ENCODE measurements around the gene DUSP7.

The DUSP7 gene, protein sequence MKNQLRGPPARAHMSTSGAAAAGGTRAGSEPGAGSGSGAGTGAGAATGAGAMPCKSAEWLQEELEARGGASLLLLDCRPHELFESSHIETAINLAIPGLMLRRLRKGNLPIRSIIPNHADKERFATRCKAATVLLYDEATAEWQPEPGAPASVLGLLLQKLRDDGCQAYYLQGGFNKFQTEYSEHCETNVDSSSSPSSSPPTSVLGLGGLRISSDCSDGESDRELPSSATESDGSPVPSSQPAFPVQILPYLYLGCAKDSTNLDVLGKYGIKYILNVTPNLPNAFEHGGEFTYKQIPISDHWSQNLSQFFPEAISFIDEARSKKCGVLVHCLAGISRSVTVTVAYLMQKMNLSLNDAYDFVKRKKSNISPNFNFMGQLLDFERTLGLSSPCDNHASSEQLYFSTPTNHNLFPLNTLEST

DNA sequence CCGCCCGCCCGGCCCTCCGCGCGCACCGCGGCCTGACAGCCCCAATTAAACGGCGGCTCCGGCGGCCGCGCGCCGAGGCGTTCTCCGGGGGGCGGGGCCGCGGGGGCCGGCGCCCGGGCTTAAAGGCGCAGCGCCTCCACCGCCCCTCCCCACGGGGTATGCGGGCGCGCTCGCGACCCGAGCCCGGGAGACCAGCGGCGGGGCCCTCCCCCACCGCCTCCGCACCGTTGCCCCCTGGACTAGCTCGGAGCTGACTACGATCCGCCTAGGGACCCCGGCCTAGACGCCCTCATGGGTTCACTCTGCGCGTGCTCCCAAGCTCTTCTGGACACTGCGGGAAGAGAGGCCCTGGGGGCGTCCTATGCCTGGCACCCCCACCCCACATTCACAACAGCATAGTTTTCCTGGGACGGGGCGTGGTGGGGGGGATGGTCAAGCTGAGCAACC, at the start of gene DUSP7:
Gene DUSP7 (minus strand): TSS at position 51 of the 447 bp plus-strand sequence. CDS start 205 bp downstream, outside the sequence.
- peak; percentile 64 for DNase-seq (ENCODE audit: low read depth)

DNA sequence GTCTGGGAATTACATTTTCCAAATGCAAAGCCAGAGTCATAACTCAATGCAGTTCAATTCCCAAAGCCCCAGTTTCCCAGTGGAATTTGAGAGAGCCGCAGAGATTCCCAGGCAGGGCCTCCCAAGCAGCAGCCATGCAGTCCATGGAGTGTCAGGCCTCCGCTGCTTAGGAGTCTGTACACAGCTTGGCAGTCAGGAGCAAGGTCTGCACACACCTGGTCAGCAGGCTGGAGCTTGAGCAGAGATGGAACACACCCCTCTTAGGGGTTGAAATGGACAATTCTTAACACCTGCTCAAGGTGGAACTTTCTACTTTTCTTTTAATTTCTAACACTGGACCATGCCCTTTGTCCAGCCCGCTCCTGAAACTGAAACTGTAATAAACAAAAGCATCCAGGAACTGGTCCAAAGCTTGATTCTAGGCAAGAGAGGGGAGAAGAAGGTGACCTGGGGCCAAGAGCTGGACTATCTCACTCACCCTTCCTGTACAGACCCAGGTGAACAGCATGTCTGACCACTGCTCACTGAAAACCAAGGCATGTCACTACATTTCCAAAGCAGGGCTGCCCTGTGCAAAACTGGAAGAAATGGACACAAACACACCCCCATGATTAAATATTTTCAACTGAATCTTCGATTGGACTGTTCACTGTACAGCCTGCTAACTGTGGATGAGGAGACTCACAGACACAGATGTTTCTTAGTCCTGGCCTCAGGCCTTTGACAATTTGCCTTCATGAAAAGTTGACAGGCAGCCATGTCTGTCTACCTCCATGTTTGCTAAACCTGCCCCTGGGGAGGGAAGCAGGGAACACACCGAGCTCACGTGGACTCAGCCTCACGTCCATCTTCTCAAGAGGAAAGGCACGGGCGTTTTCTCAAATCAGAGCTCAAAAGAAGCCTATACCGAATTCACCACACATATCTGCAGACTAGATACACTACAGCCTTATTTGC, 48.6 kb upstream of the DUSP7 start:
- no peak for DNase-seq (ENCODE audit: low read depth)

DNA sequence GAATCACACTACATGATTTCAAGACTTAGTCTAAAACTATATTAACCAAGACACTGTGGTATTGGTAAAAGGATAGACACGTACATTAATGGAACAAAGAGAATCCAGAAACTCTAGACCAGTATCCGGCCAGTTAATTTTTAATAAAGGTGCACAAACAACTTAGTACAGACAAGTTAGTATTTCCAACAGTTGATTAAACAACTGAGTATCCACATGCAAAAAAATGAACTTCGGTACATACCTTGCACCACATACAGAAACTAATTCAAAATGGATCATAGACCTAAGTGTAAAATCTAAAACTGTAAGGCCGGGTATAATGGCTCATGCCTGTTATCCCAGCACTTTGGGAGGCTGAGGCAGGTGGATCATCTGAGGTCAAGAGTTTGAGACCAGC, 46.6 kb upstream of the DUSP7 start:
- DNase-seq (ENCODE audit: low read depth) = no peak

DNA sequence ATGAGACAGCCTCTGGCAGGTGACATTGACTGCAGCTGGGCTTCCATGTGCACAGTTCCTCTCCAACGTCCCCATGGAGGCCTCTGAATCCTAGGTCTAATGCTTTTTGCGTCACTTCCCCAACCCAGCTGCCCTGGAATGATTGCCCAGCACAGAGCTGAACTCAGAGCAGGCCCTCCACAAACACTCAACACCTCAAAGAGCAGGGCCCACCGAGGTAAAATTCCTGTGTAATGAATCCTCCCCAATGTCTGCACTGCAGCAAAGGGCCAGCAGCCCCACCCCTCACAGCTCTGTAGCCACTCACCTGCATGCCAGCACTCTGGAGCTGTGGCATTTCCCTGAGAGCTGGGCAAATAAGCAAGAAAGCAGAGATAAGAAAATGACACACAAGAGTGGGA, 42.6 kb upstream of the DUSP7 start:
- no peak for DNase-seq (ENCODE audit: low read depth)

DNA sequence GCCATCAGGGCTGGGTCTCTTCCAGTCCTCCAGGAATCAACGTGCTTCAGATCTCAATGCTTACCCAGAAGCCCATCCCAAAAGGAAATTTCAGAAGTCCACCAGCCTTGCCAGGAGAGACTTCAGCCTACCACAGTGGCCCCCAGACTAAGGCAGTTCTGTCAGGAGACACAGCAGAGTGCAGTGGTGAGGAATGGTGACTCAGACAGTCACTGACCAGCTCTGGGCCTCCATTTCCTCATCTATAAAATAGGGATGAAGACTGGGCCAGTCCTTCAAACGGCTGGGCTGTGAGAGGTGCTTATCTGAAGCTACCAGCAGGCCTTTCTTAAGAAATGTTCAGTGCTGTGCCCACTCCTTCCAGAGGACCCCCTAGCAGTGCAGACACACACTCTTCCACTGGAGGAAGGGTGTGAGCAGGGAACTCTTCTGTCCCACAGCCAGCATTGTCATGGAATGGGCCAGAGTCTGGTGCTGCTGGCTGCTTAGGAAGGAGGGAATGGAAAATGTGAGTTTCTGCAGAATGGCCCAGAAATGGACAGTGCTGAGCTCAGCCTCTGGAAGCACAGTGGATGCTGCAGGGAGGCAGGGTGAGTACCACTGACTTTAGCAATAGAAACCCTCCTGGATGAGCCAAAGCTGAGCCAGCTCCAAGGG, 41.6 kb upstream of the DUSP7 start:
- DNase-seq (ENCODE audit: low read depth) = no peak

DNA sequence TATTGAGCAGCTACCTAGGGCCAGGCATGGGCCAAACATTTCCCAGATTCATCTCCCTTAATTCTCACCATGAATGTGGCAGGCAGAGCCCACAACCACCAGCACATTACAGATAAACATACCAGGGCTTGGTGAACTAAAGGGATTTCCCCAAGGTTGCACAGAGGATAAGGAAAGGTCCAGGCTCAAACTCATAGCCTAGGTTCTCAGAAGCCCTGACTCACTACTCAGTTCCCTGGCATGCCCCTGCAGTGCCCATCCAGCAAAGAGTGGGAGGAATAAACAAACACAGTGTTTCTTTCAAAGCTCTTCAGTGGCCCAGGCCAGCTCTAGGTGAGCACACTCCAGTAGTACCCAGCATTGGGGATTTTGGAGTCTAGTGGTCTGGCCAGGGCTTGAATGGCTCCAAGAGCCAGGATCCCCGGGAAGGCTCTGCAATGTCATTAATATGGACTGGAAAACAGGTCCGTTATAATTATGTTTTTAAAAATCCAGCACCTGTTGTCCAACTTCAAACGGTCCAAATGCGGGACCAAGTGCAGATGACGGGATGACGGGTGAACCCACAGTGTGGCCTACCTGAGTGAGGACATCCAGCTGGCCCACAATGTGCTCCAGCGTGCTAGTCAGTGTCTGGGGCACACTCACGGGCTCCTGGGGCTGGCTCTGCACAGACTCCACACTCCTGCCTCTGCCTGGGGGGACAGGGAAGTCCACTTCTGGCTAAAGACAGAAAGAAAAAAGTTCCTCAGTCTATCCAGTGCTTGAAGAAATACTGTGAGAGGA, 39.8 kb upstream of the DUSP7 start:
- DNase-seq (ENCODE audit: low read depth) = no peak

DNA sequence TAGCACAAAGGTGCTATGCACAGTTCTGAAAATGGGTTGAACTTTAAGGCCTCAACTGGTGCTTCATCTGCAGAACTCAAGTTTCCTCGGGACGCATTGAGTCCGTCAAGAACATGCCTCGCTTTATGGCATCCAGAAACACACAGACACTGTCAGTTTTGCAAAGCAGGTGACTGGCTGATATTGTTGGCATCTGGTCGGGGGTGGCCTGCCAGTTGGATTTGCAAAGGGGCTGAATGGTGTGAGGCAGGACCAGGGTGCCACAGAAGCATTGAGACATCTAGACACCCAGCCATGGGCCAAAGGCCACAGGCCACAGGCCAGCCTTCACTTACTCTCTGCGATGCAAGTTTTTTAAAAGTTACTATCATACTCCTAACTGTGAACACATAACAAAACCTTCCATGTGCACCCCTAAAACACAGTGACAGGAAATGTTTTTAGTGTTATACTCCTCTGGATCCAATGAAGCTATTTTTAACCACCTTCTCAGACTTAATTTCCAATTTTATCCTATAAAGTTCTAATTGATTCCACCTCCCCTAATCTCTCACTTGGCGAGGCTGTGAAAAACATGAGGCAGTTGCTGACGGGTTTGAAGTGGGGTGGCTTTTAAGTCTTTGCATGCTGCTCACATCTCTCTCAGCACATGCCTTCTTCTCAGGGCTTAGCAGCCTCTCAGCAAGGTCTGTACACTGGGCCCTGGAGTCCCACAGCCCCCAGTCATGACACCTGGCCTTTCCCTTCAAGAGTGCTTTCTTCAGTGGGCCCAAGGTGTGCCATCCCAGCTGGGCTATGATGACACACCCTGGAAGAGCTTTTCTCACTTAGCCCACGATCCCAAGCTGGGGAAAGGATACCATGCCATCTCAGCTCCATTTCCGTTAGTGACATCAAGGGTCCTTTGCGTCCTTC, 38.5 kb upstream of the DUSP7 start:
- no peak for DNase-seq (ENCODE audit: low read depth)

DNA sequence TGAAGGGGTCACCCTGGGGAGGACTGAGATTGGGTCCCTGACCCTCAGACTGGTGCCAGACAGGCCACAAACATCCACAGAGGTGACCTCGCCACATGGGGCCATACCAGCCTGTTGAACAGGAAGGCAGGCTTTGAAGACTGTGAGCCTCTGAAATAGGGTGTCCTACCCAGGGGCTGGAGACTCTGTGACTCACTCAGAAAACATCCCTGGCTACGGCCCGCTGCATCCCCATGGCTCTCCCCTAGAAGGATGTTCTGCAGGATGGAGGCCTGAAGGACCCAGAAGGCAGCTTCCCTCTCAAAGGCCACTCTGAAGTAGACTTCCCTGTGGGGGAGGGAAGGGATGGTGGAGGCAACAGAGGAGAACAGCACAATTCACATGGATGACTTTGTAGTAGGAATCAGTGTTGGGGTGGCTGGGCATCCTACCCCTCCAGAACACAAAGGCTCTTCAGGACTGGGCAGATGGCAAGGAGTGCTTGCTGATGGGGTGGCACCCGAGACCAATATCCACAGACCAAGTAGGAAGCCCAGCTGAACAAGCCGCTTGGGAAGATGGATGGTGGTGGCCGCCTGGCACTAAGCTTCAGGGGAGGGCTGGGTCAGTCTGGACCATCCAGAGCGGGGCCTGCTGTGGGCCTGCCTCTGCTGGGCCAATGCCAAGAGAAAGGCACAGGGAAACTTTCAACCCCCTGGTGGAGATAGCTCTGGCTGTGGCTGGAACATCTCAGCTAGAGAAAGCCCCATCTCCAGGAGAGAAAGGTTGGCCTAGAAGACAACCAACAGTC, 37.6 kb upstream of the DUSP7 start:
- no peak for DNase-seq (ENCODE audit: low read depth)

DNA sequence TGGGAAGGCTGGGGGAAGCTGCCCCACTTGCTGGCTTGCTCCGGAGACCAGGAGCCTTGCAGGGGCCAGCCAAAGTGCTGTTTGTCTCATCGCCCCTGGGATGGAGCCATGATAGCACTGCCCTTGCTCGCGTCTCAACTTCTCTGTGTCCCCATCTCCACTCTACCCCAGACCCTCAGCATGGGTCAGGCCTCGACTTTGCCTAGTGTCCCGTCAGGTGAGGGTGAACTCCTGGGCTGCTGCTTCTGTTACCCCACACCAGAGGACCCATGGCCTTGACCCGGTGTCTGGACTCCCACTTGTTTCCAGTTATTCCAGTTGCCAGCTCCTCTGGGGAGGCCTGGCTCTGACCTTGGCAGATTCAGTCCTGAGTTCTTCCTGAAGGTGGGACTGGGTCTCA, 36.5 kb upstream of the DUSP7 start:
- no peak for DNase-seq (ENCODE audit: low read depth)

DNA sequence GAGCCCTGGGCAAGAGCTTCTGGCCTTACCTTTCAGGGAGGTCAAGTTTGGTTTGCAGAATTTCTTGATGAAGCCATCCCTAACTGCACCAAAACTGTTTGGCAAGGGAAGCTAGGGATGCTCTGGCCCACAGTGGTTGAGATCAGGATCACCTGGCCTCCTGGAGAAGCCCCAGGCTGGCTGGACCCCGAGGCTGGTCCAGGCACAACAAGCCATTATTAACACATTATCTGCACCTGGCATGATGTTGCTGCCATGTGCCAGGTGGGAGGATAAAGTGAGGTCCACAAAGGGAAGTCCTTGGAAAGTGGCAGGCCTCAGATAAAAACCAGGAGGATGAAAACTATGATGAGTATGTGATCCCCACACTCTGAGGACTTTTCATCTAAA, 35.9 kb upstream of the DUSP7 start:
- DNase-seq (ENCODE audit: low read depth) = no peak

DNA sequence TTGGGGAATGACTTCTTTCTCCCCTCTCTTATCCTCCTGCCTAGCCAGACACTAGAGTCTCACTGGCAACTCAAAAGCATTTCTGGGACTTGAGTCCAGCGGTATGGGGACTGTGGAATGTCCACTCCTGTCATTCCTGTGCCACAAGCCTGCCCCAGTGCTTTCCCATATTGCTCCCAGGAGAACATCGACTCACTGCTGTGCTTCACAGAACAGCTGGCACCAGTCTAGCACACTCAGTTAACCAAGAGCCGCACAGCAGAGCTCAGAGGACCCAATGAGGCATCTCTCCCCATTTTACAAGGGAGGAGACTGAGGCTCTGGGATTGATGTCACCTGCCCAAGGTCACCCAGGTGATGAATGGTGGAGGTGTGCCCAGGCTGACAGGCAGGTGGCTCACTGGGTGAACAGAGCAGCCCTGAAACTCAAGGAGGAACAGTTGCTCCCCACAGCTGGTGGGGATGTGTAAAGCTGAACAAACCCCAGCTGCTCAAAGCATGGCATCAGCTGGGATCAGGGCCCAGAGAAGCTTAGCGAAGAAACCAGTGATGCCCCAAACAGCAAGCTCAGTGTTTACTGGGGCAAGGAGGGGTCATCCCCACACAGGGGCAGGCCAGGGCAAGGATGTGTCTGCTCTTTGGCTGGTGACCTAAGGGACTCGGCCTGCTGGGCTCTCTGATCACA, 35.4 kb upstream of the DUSP7 start:
- DNase-seq (ENCODE audit: low read depth) = no peak

DNA sequence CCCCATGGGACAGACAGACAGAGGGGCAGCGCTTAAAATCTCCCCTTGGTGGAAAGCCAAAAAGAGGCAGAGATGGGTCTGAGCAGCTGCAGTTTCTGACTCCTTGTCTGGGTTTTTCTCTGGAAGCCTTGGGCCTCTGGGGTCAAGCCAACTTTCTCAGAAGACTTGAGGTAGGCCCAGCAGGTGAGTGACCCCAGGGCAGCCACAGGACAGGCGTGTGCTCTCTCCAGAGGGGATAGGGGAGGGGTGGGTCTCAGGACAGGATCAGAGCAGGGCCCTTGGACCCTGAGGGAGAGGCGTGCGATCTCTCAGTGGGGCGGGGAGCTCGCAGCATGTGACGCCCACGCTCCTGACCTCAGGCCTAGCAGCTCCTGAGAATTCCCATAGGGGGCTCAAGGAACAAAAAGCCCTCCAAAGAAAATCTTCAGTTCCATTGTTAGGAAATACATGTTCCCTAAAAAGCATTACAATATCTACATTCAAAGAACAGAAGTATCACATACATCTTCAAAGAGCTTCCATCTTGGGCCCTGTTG, 34.6 kb upstream of the DUSP7 start:
- no peak for DNase-seq (ENCODE audit: low read depth)

DNA sequence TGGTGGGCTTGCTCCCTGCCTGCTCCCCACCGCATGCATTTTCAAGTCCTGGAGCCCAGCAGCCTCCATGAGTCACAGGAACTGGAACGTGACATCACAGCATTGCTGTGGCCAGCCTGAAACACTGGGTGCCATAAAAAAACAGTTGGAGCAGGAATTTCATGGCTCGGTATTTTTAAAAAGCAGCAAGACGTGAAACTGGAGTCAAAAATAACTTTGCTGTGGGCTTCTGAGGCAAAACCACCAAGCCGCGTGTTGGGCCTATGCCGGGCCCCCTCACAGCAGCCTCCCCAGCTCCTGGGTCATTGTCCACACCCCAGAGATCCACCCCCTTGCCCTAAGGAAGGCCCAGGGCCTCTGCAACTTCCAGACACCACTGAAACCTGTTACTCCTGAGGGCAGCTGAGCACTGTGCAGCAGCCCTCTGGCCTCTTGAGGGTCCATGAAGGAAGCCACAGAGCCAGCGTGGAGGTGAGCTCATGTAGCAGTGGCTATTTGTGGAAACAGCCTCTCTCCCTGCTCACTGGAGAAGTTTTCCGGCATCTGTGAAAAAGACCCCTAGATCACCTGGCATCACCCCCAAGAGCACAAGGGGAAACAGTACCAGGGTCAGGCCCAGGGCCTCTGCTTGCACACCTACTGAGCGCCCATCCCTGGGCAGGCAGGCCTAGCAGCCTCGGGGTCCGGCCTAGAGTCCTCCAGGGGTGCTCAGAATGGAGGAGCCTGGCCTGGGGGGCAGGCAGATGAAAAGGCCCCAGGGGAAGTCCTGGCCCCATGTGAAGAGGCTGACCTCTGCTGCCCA, 34.0 kb upstream of the DUSP7 start:
- no peak for DNase-seq (ENCODE audit: low read depth)

DNA sequence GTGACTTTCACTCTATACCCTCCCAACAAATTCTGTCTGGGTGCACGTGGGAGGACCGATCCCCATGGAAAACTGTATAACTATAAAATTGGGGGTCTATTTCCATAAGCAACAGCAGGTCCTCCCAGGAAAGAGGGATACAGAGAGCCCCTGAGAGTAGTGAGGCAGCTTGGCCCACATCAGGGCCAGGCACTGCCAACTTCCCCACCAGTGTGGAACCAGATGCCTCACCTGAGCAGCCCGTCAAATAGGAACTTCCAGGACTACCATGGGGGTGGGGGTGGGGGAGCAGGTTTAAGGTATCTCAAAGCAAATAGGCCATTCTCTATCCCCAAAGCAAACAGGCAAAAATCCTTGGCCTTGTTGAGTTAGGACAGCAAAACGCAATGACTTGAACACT, 33.3 kb upstream of the DUSP7 start:
- no peak for DNase-seq (ENCODE audit: low read depth)

DNA sequence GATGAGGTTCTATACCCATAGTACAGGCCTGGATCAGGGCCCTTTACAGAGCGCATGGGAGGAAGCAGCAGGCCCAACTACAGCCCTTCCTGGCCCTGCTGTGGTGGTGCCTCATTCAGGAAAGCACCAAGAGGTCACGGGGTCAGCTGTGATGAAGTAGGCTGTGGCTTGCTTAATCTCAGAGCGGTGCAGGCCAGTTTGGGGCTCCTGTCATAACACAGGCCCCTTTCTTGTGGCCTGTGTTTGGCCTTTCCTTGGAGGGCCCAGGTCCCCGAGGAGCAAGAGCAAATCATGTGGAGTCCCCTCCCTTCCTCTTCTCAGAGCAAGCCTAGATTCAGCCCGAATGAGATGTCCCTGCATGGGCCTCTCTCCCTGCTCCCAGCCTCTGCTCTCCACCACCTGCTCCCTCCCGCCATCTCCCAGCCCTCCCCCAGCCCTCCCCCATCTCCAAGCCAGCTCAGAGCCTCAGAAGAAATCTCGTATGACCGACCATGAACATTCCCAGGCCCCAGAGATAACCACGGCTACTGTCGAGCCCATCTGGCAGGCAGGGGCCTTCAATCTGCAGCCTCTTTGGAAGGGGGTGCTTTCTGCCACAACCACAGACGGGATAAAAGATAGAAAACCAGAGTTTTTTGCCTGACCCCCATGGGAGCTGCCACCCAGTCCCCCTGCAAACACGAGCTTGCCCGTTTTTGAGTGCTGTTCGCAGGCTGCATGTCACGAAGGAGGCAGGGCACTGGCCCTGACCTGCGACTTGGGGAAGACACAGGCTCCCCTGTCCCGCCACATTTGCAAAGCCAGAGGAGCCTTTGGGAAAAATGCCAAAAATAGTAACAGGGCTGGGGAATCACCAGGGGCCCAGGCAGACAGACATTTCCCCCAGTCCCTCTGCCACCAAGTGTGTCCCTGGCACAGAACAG, 32.3 kb upstream of the DUSP7 start:
- no peak for DNase-seq (ENCODE audit: low read depth)

DNA sequence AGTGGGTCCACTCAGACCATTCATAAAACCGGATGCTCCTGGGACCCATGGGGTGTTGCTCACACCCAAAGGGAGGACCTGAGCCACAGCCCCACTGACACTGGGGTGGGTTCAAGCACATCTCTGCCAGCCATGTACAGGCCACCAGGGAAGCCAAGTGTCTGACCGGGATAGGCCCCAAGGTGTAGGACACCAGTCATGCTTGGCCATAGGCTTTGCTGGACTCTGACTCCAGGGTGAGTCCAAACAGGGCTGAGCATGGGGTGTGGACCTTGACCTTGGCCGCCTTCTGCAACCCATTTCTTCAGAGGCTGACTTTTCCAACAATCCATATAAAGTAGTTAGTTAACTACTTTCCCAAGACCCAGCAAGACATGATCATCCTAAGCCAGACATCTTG, 31.4 kb upstream of the DUSP7 start:
- no peak for DNase-seq (ENCODE audit: low read depth)
